Mesothelial cell of epicardium (in vitro differentiated cells): ENCODE results near the gene SP5. TPM values are rescaled to one million over a fixed set of nuclear protein-coding genes. Genes with fewer than 3 reads are reported as not detected.
"Not testable (repeated sequence)": the region's sequence is repeated elsewhere in the genome, so short reads cannot be mapped to it uniquely, and the experiment has no call there.

Experiments used
- DNase-seq, 2 experiments: peaks; one replicate each; pipeline ENCODE4 v3.0.0; 2021; ENCODE audit warnings: low spot score in 2 of 2; ENCODE audit not compliant: unreplicated experiment in 2 of 2
- H3K27ac Mint-ChIP-seq: 2 replicates; pipeline ENCODE4 v1.8.0; 2021; ENCODE audit warnings: mixed read lengths
- H3K27me3 Mint-ChIP-seq: 2 replicates; pipeline ENCODE4 v1.8.0; 2021; ENCODE audit warnings: low read depth, mixed read lengths
- H3K36me3 Mint-ChIP-seq: 2 replicates; pipeline ENCODE4 v1.8.0; 2021; ENCODE audit warnings: mixed read lengths
- H3K4me1 Mint-ChIP-seq: 2 replicates; pipeline ENCODE4 v1.8.0; 2021; ENCODE audit warnings: mixed read lengths
- H3K4me3 Mint-ChIP-seq: 2 replicates; pipeline ENCODE4 v1.8.0; 2021; ENCODE audit warnings: mild to moderate bottlenecking, moderate library complexity, mixed read lengths
- H3K9me3 Mint-ChIP-seq: 2 replicates; pipeline ENCODE4 v1.8.0; 2021; ENCODE audit warnings: mixed read lengths
- total RNA-seq: library from RNA; stranded (reverse); gene quantifications from 3 replicates; pipeline ENCODE4 v1.2.1, GENCODE V29; 2021
- TF ChIP-seq, protein P1 (sequence below): fragments of 200-600 bp; sonication (generic); IDR thresholded peaks from one replicate; pipeline ENCODE4 v1.5.0; 2021; ENCODE audit warnings: antibody characterized with exemption; ENCODE audit not compliant: unreplicated experiment

SP5 gene
- total RNA-seq, 1 donor from 2014 or later = 2.2 TPM

DNA sequence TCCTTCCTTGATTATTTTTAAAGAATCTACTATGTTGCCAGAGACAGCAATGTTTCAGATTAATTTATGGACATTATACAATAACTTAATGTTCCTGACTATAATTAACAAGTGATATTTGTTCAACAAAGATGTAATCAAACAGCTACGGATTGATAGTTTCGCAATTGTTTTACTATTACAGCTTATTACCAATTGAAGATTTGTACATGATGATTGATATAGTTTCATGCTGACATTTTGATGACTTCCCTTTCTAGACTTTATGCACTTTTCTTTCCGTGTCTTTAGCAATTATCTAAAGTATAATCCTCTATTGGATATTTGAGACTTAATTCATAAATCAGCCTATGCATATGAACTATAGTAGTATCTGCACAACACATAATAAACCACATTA, 6.5 kb downstream of the SP5 start:
- H3K27me3 Mint-ChIP-seq = peaks cover 67% of the 10 kb centered on the region
- DNase-seq = no peak
- no peak overlapping the region for H3K4me3 Mint-ChIP-seq
- peaks cover 17% of the 10 kb centered on the region for H3K4me1 Mint-ChIP-seq
- TF ChIP-seq, protein P1, sequence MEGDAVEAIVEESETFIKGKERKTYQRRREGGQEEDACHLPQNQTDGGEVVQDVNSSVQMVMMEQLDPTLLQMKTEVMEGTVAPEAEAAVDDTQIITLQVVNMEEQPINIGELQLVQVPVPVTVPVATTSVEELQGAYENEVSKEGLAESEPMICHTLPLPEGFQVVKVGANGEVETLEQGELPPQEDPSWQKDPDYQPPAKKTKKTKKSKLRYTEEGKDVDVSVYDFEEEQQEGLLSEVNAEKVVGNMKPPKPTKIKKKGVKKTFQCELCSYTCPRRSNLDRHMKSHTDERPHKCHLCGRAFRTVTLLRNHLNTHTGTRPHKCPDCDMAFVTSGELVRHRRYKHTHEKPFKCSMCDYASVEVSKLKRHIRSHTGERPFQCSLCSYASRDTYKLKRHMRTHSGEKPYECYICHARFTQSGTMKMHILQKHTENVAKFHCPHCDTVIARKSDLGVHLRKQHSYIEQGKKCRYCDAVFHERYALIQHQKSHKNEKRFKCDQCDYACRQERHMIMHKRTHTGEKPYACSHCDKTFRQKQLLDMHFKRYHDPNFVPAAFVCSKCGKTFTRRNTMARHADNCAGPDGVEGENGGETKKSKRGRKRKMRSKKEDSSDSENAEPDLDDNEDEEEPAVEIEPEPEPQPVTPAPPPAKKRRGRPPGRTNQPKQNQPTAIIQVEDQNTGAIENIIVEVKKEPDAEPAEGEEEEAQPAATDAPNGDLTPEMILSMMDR = no peak
- H3K27ac Mint-ChIP-seq = no peak overlapping the region
- no peaks in the 10 kb centered on the region for H3K36me3 Mint-ChIP-seq
- H3K9me3 Mint-ChIP-seq = no peaks in the 10 kb centered on the region

DNA sequence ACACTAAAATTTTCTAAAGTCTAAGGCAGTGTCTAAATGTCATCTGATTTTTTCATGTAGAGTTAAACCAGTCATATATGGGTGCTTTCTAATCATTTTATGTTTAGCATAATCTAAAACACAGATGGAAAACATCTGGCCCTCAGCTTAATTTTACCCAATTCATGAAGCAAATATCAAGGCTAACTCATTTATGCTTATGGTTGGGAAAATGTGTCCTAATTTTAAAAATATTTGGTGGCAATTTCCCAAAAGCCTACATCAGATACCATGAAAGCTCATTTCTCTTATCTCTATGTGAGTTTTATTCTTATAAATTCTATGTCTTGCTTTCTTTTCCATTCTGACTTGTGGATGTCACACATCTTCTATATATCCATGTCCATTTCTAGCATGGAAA, 7.2 kb downstream of the SP5 start:
- Mint-ChIP-seq H3K36me3 (no peaks in the 10 kb centered on the region), H3K27me3 (peaks cover 60% of the 10 kb centered on the region), H3K4me1 (peaks cover 13% of the 10 kb centered on the region), H3K4me3 (no peak overlapping the region), H3K27ac (no peak overlapping the region), H3K9me3 (no peaks in the 10 kb centered on the region)
- no peak for DNase-seq
- TF ChIP-seq, protein P1 = no peak

DNA sequence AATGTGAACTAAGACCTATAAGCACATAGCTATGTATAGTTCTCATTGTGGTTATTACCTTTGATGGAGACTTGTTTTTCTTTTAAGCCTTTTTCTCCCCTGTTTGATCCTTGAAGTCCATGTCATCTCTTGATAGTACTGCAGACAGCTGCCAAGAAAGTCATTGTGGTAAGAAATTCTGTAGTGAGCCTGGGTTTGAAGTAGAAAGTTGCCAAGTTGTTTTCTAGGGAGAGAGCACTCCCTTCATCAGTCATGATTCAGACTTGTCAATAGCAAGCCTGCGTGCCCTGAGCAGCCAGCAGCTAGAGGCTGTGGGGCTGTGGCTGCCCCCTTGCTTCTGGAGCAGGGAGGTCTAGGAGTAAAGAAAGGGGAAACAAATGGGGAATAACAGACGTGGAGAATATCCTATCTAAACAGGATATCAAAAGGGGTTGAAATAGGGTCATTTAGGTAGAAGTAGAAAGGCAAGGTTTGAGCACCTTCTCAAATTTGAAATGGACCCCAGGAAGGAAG, 8.4 kb downstream of the SP5 start:
- TF ChIP-seq, protein P1 = no peak
- Mint-ChIP-seq H3K4me1 (peaks cover 2% of the 10 kb centered on the region), H3K36me3 (no peaks in the 10 kb centered on the region), H3K4me3 (no peak overlapping the region), H3K27ac (no peak overlapping the region), H3K9me3 (no peaks in the 10 kb centered on the region), H3K27me3 (peaks cover 56% of the 10 kb centered on the region)
- DNase-seq = no peak

DNA sequence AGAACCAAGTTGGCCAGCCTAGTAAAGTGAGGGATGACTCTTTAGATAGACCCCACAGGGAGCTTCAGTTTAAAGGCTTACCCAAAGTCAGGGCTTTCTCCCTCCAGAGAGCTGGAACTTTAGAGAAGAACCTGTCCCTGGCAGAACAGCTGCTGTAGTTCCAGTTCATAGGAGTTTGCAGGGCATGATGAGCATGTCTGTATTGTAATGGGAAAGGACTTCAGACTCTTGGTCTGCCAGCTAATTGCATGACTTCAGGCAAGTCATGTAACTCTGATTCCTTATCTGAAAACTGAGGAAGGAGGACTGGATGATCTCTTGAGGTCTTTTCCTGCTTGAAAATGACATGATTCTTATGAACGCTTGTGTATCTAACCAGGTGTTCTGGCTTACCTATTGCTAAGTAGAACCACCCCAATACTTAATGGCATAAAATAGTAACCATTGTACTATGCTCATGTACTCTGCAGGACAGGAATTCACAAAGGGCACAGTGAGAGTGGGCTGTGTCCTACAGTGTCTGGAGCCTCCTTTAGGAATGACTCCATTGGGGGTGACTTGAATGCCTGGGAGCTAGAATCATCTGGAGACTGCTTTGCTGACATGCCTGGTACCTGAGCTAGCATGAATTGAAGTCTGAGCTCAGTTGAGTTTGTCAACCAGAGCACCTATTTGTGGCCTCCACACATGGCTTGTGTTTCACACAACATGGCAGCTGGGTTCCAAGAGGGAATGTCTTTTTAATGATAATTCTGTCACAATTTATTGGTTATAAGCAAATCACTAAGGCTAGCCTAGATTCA, 18.9 kb downstream of the SP5 start:
- peaks cover 20% of the 10 kb centered on the region for H3K9me3 Mint-ChIP-seq
- no peak overlapping the region for H3K27ac Mint-ChIP-seq
- no peak for DNase-seq
- no peak overlapping the region for H3K4me3 Mint-ChIP-seq
- peaks cover 5% of the 10 kb centered on the region for H3K27me3 Mint-ChIP-seq
- no peaks in the 10 kb centered on the region for H3K36me3 Mint-ChIP-seq
- peaks cover 1% of the 10 kb centered on the region for H3K4me1 Mint-ChIP-seq
- TF ChIP-seq, protein P1 = no peak

DNA sequence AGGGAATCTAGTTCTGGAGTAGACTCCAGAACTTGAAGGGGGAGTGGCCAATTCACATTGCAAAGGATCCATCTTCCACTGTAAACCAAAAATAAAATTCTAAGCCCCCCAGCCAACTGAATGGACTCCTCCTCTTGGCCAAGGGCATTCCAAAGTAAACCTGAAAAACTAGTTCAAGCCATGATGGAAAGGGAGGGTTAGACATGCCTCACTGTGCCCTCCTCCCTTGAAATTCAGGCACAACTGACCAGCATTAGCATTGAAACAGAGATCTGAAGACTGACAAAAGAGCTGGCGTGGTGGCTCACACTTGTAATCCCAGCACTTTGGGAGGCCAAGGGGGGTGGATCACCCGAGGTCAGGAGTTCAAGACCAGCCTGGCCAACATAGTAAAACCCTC, 19.5 kb downstream of the SP5 start:
- H3K27ac Mint-ChIP-seq, H3K4me1 Mint-ChIP-seq, H3K4me3 Mint-ChIP-seq, H3K27me3 Mint-ChIP-seq, H3K36me3 Mint-ChIP-seq, DNase-seq: not testable (repeated sequence)
- H3K9me3 Mint-ChIP-seq = peaks cover 20% of the 10 kb centered on the region

DNA sequence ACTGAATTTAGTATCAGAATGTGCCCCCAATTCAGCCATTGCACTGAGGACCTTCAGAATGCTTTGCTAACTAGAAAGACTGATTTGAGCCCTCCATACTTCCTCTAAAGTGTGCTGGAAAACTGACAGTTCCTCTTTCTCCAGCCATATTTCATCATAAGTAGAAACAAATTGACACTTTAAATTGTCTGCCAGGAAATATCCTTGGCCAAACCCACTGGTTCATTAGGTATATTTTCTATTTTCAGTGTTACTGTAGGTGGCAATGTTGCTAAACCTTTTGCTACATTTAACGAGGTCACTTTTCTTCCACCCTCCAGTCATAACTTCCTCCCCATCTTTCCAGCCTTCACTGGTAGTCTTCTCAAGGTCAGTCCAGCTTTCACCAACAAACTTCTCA, 21.5 kb downstream of the SP5 start:
- Mint-ChIP-seq H3K9me3 (peaks cover 20% of the 10 kb centered on the region), H3K27ac (no peak overlapping the region), H3K27me3 (no peaks in the 10 kb centered on the region), H3K4me1 (peaks cover 1% of the 10 kb centered on the region), H3K4me3 (no peak overlapping the region), H3K36me3 (no peaks in the 10 kb centered on the region)
- TF ChIP-seq, protein P1 = no peak
- no peak for DNase-seq
